Thyroid gland (tissue), 4 donors: ENCODE measurements around the gene GPR160.

Experiments
- POLR2A ChIP-seq, 2 donors: fragments of 450-650 bp; IDR thresholded peaks; one replicate each; pipeline ENCODE4 v1.6.1; 2017; ENCODE audit warnings: antibody characterized with exemption in 2 of 2, mild to moderate bottlenecking in 2 of 2, moderate library complexity in 1 of 2
- TF ChIP-seq, protein P1 (sequence below), 6 experiments: fragments of 200-600 bp in 3 of 6; fragments of 450-650 bp in 3 of 6; sonication (generic) in 3 of 6; IDR thresholded peaks; one replicate each; pipeline ENCODE4 v1.5.1; 2016 to 2019; ENCODE audit warnings: antibody characterized with exemption in 6 of 6, mild to moderate bottlenecking in 2 of 6, inconsistent platforms in 1 of 6, moderate library complexity in 1 of 6

DNA sequence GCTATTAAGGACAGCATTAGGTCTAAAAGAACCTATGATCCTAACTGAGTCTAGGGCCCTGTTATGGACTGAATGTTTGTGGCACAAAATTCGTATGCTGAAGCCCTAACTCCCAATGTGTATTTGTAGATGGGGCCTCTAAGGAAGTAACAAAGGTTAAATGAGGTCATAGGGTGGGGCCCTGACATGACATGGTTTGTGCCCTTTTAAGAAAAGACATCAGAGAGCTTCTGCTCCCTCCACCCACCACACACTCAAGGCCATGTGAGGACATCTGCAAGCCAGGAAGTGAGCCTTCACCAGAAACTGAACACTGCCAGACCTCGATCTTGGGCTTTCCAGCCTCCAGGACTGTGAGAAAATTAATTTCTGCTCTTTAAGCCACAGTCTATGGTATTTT is 94.5 kb downstream of the GPR160 start:
- no peak for TF ChIP-seq POLR2A (IDR thresholded peaks at IDR 0.05)
- TF ChIP-seq, protein P1, sequence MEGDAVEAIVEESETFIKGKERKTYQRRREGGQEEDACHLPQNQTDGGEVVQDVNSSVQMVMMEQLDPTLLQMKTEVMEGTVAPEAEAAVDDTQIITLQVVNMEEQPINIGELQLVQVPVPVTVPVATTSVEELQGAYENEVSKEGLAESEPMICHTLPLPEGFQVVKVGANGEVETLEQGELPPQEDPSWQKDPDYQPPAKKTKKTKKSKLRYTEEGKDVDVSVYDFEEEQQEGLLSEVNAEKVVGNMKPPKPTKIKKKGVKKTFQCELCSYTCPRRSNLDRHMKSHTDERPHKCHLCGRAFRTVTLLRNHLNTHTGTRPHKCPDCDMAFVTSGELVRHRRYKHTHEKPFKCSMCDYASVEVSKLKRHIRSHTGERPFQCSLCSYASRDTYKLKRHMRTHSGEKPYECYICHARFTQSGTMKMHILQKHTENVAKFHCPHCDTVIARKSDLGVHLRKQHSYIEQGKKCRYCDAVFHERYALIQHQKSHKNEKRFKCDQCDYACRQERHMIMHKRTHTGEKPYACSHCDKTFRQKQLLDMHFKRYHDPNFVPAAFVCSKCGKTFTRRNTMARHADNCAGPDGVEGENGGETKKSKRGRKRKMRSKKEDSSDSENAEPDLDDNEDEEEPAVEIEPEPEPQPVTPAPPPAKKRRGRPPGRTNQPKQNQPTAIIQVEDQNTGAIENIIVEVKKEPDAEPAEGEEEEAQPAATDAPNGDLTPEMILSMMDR (IDR thresholded peaks at IDR 0.05), result no peak
